Measurements from ENCODE around the gene FHOD3. TPM values are rescaled to one million over a fixed set of nuclear protein-coding genes. Genes with fewer than 3 reads are reported as not detected.

The FHOD3 gene
- total RNA-seq, 2 donors from 2014 or later, result 2.8 to 3.1 TPM

GRCh38 chr18:36771245-36771644, 473.7 kb downstream of the FHOD3 start:
- Histone ChIP-seq H3K36me3 (ENCODE audit: control insufficient read depth, insufficient read depth, low read length) (no peaks in the 10 kb centered on the region), H3K4me3 (ENCODE audit: low read length) (no peak overlapping the region), H3K9me3 (ENCODE audit: control insufficient read depth, low read length) (no peaks in the 10 kb centered on the region), H3K27ac (ENCODE audit: low read depth, low read length) (peak overlapping the region; percentile 16), H3K9ac (ENCODE audit: extremely low read depth, low read length, poor library complexity, severe bottlenecking) (no peak overlapping the region), H3K27me3 (ENCODE audit: control insufficient read depth, insufficient read depth, low read length, poor library complexity, severe bottlenecking) (no peaks in the 10 kb centered on the region), H3K4me1 (ENCODE audit: control insufficient read depth, insufficient read depth, low read length) (no peaks in the 10 kb centered on the region)
- no peaks in the 10 kb centered on the region for H3K4me1 Mint-ChIP-seq
- no peaks in the 10 kb centered on the region for H3K9me3 Mint-ChIP-seq
- no peak overlapping the region for H3K27ac Mint-ChIP-seq
- no peak for DNase-seq
- H3K4me3 Mint-ChIP-seq, result no peak overlapping the region
- H3K27me3 Mint-ChIP-seq (ENCODE audit: insufficient read depth), result no peaks in the 10 kb centered on the region
- WGBS, 2 experiments (ENCODE audit: insufficient coverage in 1 of 2, insufficient read length in 1 of 2), result 86 to 92% methylated on average over 4 of the region's 4 CpGs
- no peaks in the 10 kb centered on the region for H3K36me3 Mint-ChIP-seq (ENCODE audit: low read depth)
- TF ChIP-seq CTCF (conservative IDR thresholded peaks at IDR 0.05), result no peak

- 88 to 100% methylated on average over 3 to 4 of the region's 4 CpGs for WGBS, 2 experiments (ENCODE audit: insufficient coverage in 1 of 2, insufficient read length in 1 of 2)
- Histone ChIP-seq H3K36me3 (ENCODE audit: control insufficient read depth, insufficient read depth, low read length) (no peaks in the 10 kb centered on the region), H3K4me1 (ENCODE audit: control insufficient read depth, insufficient read depth, low read length) (no peaks in the 10 kb centered on the region), H3K27me3 (ENCODE audit: control insufficient read depth, insufficient read depth, low read length, poor library complexity, severe bottlenecking) (no peaks in the 10 kb centered on the region), H3K9ac (ENCODE audit: extremely low read depth, low read length, poor library complexity, severe bottlenecking) (no peak overlapping the region), H3K27ac (ENCODE audit: low read depth, low read length) (no peak overlapping the region), H3K9me3 (ENCODE audit: control insufficient read depth, low read length) (no peaks in the 10 kb centered on the region), H3K4me3 (ENCODE audit: low read length) (no peak overlapping the region)
- H3K4me1 Mint-ChIP-seq, result no peaks in the 10 kb centered on the region
- H3K9me3 Mint-ChIP-seq, result no peaks in the 10 kb centered on the region
- no peaks in the 10 kb centered on the region for H3K27me3 Mint-ChIP-seq (ENCODE audit: insufficient read depth)
- no peak overlapping the region for H3K27ac Mint-ChIP-seq
- no peaks in the 10 kb centered on the region for H3K36me3 Mint-ChIP-seq (ENCODE audit: low read depth)
- no peak for TF ChIP-seq CTCF (conservative IDR thresholded peaks at IDR 0.05)
- no peak overlapping the region for H3K4me3 Mint-ChIP-seq
- no peak for DNase-seq
Observed at GRCh38 chr18:36772241-36772723, 474.8 kb downstream of the FHOD3 start.

- no peak overlapping the region for H3K27ac Mint-ChIP-seq
- no peaks in the 10 kb centered on the region for H3K4me1 Mint-ChIP-seq
- DNase-seq, result no peak
- Histone ChIP-seq H3K4me1 (ENCODE audit: control insufficient read depth, insufficient read depth, low read length) (no peaks in the 10 kb centered on the region), H3K27ac (ENCODE audit: low read depth, low read length) (no peak overlapping the region), H3K4me3 (ENCODE audit: low read length) (no peak overlapping the region), H3K9ac (ENCODE audit: extremely low read depth, low read length, poor library complexity, severe bottlenecking) (no peak overlapping the region), H3K27me3 (ENCODE audit: control insufficient read depth, insufficient read depth, low read length, poor library complexity, severe bottlenecking) (no peaks in the 10 kb centered on the region), H3K9me3 (ENCODE audit: control insufficient read depth, low read length) (no peaks in the 10 kb centered on the region), H3K36me3 (ENCODE audit: control insufficient read depth, insufficient read depth, low read length) (no peaks in the 10 kb centered on the region)
- no peak for TF ChIP-seq CTCF (conservative IDR thresholded peaks at IDR 0.05)
- no peaks in the 10 kb centered on the region for H3K9me3 Mint-ChIP-seq
- H3K4me3 Mint-ChIP-seq, result no peak overlapping the region
- peaks cover 2% of the 10 kb centered on the region for H3K36me3 Mint-ChIP-seq (ENCODE audit: low read depth)
- no peaks in the 10 kb centered on the region for H3K27me3 Mint-ChIP-seq (ENCODE audit: insufficient read depth)
- 83 to 94% methylated on average over 3 to 4 of the region's 4 CpGs for WGBS, 2 experiments (ENCODE audit: insufficient coverage in 1 of 2, insufficient read length in 1 of 2)
Observed at GRCh38 chr18:36775396-36775795, 477.9 kb downstream of the FHOD3 start.
